HCEC 1CT (cell line): Measurements from ENCODE around the gene TLL2.

Source experiments
- DNase-seq: peaks from one replicate; pipeline ENCODE4 v3.0.0-alpha.2; 2017

The TLL2 gene

GRCh38 chr10:96460316-96460715, 53.4 kb downstream of the TLL2 start:
- DNase-seq = no peak

- no peak for DNase-seq
Observed at GRCh38 chr10:96457341-96457740, 56.4 kb downstream of the TLL2 start.

GRCh38 chr10:96456296-96456840, 57.4 kb downstream of the TLL2 start:
- DNase-seq = no peak

DNA sequence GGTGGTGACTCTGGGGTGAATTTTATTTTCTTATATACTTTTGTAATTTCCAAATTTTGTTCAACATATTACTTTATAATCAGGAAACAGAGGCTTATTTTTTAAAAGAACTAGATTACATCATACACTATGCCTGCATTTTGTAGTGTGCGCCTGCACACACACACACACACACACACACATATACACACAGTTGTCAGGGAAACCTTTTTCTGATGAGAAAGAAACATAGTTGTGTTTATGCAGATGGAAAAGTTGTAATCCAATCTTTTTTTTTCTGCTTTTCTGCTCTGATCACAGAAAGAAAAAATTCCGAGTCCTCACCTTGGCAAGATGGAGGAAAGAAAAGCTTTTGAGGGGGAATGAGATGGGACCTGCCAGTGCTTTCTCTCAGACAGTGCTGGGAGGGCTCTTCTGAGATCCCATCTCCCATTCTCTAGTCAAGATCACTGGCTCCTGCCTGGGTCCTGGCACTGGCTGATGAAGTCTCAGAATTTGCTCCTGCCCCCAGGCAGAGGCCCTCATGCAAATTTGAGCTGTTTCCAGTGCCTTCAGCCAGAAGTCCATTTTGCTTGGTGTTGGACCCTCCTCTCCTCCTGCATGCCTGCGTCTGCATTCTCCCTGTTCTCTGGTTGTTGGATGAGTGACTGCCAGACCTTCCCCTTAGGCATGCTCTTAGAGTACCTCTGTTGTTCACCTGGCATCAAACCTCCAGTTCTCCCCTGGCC, 59.7 kb downstream of the TLL2 start:
- DNase-seq = no peak

DNA sequence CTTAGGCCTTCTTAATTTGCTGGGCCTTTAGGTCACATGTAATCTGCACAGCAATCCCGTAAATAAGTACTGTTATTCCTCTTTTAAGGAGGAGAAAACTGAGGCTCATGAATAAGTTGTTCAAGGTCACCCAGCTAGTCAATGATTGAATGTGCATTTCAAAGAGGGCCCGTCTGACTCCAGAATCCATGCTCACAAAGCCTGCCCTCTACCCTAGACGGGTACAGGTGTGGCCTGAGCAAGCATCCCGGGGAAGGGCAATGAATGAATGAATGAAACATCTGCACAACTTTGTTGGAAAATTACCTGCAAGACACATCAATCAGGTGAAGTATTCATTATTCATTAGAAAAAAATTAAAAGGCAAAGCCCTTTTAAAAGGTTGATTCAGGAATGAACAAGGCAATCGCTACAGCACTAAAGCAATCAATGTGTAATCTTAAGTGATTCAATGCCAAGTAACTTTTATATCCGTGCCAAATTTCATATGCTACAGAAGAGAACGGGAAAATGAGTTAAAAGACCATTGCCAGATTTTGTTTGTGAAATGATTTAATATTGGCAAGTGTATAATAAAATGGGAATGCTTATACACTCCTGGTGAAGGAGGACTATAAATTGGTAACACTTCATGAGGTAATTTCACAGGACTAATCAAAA, 61.1 kb downstream of the TLL2 start:
- no peak for DNase-seq

- DNase-seq = no peak
Observed at GRCh38 chr10:96450529-96451207, 63.1 kb downstream of the TLL2 start.

- no peak for DNase-seq
Observed at GRCh38 chr10:96448558-96448957, 65.2 kb downstream of the TLL2 start.

GRCh38 chr10:96448021-96448457, 65.7 kb downstream of the TLL2 start:
- DNase-seq = no peak

- no peak for DNase-seq
Observed at GRCh38 chr10:96446966-96447596, 66.6 kb downstream of the TLL2 start.

DNA sequence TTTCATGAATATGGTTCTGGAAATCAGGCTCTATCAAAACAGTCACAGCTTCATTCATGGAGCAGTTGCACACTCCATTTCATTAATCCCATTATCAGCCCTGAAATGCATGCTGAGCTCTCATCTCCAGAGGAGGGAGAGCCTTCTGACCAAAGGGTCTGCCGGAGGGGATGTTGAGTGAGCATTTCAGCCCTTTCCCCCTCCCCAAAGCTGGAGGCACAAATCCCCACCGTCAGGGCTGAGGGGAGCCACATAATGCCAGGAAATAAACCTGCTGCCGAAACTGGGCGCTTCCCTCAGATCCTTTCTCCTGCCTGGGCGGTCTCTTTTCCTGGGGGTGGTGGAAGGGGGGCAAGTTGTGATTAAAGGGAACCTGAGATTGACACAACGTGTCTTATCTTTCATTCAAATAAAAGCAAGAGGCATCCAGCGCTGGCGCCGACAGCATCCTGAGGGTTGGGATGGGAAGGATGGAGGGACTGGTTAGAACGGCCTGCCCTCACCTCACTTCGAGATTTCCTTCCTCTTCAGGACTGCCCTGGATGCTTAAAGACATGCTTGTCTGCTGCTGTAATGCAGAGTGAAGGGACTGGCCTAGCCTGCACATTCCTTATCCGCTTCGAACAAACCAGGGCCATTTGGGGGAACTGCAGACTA, 71.6 kb downstream of the TLL2 start:
- DNase-seq = no peak

DNA sequence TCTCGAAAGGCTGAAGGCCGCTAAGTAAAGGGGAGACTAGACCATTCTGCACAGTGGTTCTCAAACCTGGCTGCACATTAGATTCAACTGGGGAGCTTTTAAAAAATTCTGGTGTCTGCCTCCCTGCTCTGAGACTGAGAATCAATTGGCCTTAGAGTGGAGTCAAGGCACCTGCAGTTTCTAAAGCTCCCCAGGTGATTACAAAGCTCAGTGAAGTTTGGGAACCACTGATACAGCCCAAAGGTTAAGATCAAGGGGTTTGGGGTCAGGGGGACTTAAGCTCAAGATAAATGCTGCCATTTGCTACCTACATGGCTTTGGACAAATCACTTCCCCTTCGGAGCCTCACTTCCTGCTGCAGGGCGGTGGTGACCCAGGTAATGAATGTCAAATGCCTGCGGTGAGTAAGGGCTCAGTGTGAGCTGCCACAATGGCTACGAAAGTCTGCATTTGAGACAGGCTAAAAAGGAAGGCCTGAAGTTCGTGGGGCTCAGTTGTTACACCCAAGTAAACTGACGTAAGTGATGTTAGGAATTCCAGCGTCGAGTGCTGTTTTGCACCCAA, 72.3 kb downstream of the TLL2 start:
- DNase-seq = no peak

DNA sequence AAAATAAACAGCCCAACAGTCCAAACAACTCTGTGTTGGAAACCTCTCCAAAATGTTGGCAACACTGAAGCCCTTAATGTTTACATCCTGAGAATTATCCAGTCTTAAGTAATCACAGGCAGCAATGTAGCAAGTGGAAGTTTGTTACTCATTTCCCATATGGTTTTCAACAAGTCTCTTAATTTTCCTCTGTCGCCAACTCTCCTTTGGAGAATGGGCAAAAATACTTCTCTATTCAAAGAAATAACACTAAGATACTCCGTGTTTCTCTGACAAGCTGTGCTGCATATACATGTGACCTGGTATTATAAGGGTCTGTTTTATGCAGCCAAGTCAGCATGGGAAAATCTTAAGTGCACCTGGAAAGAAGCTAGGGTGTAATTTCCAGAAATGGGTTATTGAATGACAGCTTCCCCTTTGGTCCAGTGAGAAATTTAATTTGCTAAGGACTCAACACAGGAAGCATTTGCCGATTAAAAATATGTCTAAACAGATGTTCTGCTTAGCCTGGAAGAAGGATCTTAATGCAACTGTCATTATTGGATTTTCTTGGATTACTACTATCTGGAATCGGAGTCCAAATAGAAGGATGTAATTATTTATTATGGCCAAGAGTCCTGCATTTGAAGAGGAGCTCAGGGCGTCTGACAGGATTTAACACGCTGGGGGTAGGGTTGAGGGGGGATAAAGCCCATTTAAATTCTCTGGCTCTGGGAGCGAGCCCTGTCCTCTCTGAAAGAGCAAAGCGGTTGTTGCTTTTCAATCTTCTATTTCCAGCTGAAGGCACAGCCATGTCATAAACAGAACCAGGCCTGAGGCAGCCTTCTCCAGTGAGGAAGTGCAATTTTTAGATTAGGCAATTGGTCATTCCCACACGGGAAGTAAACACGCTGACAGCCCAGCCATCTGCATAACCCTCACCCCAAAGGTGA, 73.1 kb downstream of the TLL2 start:
- no peak for DNase-seq

- no peak for DNase-seq
Observed at GRCh38 chr10:96439725-96440124, 74.0 kb downstream of the TLL2 start.

DNA sequence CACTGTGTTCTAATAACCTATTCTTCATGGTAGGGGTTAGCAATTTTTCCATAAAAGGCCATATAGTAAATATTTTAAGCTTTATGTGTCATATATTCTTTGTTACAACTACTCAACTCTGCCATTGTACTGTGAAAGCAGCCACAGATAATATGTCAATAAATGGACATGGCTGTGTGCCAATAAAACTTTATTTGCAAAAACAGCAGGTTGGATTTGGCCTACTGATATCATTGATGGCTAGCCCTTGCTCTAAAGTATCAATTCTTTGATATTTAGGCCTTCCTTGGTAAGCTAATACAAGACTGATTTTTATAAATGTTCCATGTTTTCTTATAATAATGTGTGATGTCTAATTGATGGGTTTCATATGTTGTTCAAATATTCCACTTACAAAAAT, 77.7 kb downstream of the TLL2 start:
- DNase-seq = no peak

DNA sequence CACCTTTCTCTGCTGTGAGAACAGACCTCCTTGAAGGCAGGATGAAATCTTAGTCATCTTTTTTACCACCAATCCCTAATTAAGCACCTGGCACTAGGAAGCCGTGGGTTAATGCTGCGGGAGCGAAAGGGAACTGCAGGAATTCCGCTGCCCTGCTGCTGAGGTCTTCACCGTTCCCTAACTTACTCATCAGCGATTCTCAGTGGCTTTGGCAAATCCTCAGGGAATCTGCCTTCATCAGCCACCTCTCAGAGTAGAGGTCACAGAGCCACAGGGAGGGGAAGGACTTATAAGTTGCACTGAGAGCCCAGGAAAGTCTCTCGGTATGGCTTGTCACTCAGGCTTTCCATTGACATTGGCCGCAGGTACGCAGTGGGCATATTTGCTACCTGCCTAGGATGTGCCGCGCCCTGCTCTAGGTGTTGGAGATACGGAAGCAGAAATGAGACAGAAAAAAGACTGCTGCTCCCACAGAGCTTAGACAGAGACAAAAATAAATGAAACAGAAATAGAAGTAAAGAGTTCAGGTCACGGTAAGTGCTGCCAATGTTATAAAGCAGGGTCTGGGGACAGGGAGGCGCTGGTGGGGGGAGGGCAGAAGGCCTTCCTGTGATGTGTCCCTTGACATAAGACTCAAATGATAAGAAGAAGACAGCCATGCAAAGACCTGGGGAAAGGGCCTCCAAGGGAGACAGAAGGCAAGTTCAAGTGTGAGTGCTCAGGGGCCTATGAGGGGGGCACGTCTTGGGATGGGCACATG, 82.3 kb downstream of the TLL2 start:
- no peak for DNase-seq

- no peak for DNase-seq
Observed at GRCh38 chr10:96427291-96427690, 86.4 kb downstream of the TLL2 start.

- DNase-seq = no peak
Observed at GRCh38 chr10:96422525-96422924, 91.2 kb downstream of the TLL2 start.

GRCh38 chr10:96421995-96422394, 91.7 kb downstream of the TLL2 start:
- DNase-seq = no peak

GRCh38 chr10:96420228-96421009, 93.3 kb downstream of the TLL2 start:
- no peak for DNase-seq

DNA sequence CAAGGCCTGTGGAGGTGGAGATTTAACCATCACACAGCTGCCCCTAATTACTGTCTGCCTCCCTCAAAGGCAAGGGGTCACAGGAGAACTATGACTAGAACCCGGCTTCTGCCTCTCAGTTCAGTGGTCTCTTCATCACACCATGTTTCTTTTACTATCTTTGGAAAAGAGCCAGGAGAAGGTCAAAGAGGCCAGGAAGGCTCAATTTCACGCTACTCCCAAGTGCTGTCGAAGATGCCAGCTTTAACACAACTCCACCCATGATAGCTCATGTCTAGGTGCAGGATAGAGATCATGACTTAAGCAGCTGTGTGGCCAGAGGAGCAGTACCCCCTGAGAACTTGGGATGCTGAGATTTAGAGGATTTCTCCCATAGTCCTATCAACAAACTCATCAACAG, 94.4 kb downstream of the TLL2 start:
- no peak for DNase-seq
